CD4-positive, alpha-beta T cell treated with Interleukin-17A for 1 hour (primary cell): ENCODE results near the gene SYCN.

Experiments used
- DNase-seq: peaks from one replicate; pipeline ENCODE4 v3.0.0-alpha.2; 2020

Gene SYCN

DNA sequence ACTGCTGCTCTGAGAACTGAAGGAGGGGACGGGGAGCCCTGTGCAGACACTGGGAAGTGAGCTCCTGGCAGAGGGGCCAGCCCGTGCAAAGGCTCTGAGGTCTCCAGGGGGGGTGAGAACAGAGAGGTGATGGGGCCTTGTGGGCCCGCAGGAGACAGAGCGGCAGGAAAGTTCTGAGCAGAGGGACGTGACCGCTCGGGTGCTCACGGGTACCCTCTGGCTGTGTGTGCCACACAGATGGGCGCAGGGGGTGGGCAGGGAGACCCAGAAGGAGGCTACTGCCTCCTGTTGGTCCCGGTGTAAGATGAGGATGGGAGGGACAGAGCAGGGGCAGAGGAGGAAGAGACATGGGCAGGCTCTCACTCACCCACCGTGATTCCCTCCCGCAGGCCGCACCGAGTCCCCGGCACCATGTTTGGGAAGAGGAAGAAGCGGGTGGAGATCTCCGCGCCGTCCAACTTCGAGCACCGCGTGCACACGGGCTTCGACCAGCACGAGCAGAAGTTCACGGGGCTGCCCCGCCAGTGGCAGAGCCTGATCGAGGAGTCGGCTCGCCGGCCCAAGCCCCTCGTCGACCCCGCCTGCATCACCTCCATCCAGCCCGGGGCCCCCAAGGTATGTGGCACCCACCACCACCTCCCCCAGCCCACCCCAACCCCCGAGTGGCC is 34.8 kb downstream of the SYCN start:
- no peak for DNase-seq

DNA sequence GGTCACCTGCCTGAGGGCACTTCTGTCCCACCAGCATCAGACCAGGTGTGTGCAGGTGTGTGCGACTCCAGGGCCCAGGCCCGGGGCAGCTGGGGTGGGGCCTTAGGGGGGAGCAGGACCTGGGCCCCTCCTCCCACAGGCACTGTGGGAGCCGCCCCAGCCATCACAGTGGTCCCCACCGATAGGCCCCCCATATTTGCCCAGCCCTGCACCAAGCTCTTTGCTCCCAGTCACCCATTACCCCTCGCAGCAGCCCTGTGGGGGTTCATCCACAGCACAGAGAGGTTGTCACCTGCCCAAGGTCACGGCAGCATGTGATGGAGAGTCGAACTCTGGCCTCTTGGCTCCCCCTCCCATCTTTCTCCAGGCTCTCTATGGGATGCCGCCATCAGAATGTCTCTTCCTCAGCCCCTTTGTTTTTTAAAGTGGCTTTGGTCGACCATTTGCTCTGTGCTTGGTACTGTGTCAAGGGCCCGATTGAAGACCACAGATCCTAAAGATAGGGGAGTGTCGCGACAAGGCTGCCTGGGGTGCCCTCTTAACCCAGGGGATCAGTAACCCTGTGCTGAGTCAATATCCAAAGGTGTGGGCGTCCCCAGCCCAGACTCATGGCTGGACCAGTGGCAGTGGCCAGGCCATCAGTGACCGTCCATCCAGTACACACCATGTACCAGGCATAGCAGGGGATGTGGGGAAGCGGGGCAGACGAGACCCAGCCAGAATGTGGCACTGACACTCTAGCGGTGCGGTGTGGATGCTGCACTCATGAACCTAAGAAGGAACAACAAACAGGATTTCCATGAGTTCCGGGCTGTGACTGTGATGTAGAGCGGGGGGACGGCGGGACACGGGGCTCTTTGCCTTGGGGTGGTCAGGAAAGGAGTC is 35.6 kb downstream of the SYCN start:
- no peak for DNase-seq

DNA sequence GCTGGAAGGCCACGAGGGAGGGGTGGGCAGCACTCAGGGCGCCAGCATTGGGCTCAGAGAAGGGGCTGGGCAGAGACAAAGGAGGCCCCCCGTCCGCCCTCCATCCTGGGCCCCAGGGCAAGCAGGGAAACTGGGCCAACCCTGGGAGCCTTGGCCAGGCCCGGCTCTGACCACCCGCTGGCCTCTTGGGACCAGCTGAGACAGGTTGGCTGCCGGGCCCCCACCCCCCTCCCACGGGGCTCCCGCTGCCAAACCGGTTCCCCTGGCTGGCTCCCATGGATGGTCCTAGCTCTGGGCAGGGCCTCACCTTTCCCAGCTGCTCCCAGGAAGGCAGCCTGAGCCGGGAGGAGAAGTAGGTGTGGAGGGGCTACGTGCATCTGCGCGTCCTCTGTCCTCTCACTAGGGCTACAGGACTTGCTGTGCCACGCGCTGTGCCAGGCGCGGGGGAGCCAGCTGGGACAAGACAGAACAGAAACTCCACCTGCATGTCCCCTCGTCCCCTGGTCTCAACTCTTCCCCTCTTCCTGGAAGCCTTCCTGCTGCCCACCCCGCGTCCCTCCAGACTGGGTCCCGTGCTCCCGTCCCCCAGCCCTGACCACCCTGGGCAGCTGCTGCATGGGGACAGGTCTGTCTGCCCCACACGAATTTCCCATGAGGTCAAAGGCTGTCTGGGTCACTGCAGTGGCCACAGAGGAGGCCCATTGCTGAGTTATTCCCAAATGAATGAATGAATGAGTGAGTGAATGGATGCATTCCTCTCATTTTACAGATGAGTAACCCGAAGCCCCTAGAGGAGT is 36.4 kb downstream of the SYCN start:
- no peak for DNase-seq

DNA sequence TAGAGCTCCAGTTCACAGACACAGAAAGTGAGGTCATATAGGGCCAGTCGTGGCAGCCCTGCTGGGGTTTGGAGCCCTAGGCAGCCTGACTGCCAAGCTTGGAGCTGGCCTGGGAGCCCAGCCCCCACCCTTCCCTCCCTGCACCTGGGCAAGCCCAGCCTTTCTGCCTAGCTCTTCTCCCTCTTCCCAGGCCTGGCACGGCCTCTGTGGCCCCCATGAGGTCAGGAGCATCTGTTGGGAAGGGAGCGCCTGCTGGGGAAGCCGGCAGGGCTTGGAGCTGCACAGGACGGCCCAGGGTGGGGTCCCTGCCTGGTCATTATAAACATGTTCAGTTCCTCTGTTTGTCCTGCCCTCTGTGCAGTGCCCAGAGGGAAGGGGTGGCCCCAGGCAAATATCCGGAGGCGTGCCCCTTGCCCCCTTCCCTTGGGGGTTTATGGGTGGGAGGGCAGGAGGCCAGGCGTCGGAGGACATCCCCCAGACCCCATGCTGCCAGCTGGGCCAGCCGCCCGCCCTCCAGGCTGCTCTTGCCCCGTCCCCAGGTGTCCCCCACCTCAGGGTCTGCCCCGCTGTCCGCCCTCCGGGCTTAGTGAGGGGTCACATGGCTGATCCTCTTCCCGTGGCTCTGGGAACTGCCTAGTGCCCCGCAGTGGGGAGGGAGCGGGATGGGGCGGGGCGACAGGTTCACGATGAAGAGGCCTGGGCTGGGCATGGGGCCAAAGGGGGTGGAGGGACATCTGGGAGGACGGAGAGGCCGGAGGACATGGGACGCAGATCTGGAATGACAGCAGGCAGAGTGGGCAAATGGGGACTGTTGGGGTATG is 37.3 kb downstream of the SYCN start:
- DNase-seq: no peak

DNA sequence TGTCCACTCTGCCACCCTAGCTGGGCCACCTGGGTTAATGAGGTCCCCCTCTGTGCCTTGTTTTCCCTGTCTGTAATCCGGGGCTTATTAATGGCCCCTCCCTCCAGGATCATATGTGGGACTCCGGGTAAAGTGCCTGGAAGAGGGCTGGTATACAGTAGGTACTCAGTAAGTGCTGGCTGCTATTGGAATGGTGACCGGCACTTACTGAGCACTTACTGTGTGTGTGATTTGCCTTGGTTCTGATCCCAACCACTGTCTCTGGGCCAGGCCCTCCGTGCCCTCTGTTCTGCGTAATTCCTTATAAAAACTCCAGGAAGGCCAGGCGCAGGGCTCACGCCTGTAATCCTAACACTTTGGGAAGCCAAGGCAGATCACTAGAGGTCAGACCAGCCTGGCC is 38.2 kb downstream of the SYCN start:
- no peak for DNase-seq

DNA sequence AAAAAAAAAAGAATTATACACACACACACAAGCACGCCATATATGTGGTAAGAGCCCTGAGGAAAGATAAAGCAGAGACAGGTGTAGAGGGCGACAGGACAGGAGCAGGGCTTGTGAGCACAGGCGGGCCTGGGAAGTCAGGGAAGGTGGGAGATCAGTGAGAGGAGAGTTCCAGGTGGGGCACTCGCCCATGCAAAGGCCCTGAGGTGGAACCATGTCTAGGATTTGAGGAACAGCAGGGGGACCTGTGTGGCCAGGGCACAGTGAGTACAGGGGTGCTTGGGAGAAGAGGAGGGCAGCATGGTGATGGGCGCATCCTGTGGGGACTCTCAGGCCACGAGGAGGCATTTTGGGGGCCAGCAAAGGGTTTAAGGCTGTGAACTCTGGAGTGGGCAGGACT is 39.8 kb downstream of the SYCN start:
- DNase-seq: no peak

DNA sequence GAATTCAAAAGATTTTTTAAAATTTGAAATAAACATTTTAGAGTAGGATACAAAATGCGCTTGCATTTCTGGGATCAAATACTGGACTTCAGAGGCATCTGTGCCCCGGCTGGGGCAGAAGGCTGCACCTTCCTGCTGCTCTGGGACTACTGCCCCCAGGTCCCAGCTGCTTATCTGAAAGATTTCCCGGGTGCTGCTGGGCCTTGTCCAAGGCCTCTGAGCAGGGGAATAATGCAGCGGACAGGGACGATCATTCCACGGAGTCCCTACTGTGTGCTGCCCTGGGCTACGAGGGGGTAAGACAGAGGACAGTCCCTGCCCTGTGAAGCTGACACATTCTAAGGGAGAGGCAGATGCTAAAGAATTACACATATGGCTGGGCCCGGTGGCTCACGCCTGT is 40.4 kb downstream of the SYCN start:
- DNase-seq: no peak

DNA sequence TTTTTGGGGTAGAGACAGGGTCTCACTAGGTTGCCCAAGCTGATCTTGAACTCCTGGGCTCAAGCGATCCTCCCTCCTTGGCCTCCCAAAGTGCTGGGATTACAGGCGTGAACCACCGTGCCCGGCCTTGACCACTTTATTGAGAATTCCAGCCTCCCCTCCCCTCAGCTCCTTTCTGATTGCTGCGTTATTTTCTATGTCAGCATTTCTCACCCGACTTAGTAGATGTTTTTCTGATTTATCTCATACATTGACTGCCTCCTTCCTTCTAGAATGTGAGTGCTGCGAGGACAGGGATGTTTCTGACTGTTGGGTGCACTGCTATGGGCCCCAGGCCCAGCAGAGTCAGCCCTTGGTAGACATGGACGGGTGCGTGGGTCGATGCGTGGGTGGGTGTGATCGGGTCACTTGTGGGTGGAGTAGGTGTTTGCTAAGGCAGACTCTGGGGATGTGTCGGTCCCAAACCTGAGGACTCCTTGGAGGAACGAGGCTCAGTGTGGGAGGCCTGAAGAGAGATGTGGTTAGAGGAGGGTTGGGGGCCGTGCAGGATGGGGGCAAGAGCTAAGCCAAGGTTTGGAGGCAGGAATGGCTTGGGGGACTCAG is 41.5 kb downstream of the SYCN start:
- no peak for DNase-seq

DNA sequence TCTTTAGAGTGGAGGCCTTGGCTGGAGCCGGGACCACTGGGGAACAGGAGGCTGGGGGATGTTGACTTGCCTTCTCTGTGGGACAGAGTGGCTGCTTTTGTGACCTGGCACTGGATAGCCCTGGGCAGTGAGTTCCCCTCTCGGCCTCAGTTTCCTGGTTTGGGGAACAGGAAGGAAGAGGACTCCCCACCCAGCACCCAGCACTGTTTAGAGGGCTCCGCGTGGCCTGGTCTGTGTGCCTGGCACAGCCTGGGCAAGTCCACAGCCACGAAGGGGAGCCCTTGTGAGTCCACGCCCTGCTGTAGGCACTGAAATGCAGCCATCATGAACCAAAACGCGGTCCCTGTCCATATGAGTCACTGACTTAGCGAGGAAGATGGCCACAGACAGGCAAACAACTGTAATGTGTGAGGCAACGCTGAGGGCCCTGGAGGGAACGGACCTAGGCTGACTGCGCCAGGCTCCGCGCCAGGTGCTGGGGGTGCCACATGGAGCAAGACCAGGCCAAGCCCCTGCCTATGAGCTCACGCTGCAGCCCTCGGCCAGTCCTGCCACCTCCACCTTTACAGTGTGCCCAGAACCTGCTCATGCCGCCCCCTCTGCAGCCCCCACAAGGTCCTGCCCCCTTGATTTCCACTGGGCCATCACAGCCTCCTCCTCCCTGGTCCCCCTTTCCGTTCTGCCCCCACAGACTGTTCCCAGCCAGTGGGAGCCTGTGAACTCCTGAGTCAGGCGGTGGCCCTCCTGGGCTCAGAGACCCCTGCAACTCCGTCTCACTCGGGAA is 43.0 kb downstream of the SYCN start:
- no peak for DNase-seq

DNA sequence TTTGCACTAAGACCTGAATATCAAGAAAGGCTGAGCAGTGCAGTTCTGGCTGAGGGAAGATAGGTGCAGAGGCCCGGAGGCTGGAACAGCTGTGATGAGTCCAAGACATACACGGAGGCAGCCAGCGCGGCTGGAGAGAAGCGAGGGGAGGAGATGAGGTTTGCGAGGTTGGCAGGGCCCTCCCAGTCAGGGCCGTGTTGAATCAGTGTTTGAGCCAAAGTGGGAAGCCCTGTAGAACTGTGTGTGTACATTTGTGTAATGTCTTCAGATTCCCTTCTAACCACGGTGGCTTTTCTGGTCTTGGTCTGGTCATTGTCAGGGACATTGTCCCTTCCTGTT is 43.6 kb downstream of the SYCN start:
- no peak for DNase-seq

DNA sequence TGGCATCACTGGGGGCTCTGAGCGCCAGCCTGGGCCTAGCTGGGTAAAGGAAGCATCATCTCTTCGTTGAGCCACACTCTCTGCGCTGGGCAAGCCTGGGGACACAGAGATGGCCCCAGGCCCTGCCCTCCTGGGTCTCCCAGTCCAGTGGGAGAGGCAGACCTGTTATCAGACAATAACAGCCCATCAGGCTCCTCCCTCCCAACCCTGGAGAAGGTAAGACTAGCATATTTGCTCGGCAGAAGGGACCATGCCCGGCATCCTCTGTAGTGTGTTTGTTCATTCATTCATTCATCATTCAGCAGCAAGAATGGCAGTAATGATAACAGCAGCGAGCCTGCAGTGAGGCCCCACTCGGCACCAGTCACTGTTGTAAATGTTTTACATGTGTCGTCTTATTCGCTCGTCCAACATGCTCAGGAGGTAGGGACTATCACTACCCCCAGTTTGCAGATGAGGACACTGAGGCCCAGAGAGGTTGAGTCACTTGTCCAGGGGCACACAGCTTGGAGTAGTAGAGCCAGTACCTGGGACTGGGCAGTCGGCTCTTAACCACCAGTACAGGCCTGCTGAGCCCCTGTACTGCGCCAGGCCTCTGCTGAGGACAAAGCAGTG is 45.3 kb downstream of the SYCN start:
- DNase-seq: no peak

DNA sequence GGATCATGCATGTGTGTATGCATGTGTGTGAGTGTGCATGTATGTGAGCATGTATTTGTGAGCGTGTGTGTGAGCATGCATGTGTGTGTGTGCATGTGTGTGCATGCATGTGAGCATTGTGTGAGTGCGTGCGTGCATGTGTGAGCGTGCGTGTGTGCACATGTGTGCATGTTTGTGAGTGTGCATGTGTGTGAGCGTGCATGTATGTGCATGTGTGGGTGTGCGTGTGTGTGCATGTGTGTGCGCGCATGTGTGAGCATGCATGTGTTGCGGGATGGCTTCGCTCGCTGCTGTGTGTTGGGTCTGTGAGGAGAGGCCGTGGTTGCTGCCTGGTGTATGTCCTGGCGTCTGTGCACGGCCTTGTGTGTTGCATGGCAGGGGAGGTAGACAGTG is 46.1 kb downstream of the SYCN start:
- no peak for DNase-seq

DNA sequence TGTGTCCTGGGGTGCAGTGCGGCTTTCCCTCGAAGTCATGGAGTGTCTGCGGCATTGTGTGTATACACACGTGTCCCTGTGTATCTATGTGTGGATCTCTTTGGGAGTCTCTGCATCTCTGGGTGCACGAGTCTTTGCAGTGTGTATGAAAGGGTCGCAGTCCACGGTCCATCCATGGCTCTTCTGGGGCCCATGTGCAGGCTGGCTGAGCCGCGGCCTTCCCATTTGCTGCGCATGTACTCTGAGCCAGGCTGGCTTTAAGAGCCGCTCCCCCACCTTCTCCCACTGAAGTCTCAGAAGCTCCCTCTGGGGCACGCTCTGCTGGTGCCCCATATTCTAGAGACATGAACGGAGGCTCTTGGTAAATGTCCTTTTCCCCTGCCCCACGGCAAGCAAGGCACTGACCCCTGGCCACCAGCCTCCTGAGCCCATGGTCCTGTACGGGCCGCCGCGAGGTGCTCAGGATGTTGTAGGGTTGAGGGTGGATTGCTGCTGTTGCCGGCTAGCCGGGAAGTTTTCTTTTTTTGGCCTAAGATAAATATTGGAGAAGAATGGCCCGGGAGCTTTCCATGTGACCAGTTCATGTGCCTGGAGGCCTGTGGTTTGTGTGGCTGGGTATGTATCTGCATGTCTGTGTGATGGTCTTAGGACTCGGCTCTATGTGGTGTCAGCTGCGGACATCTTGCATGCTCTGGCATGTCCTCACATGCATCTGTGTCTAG is 46.6 kb downstream of the SYCN start:
- no peak for DNase-seq

DNA sequence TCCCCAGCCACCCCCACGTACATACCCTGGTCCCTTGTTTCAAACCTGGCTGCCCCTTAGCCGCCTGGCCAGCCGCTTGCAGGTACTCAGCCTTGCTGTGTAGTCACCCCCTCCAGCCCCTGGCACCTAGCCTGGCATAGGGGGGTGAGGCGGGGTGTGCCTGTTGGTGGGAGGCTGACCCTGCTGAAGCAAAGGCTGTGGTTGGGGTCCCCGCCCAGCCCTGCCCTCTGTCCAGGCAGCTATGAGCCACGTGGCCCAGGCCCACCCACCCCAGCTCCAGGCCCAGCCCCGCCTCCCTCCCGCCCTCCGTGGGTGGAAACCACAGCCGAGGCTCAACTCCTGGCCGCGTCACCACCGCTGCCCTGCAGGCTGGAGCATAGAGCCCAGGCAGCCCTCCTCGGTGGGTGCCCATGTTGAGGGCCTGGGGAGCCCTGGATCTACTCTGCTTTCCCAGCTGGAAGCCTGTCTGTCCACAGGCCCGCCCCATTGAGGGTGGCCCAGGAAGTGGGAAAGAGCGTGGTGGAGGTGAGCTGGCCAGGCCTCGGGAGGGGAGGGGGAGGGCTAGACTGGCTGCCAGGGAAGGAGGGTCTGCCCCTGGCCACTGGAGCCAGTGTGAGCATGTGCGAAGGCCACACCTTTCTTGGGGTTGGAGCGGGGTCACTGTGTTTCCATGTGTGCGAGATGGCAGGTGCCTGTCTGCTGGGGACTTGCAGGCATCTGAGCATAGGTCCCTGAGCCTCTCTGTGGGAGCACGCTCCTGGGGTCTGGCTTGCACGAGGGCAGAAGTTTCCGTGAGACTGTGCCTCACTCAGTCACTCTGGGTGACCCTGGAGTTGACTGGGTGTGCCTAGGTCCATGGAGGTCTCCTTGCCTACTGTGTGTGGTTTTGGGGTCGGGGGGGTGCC is 47.5 kb downstream of the SYCN start:
- no peak for DNase-seq

DNA sequence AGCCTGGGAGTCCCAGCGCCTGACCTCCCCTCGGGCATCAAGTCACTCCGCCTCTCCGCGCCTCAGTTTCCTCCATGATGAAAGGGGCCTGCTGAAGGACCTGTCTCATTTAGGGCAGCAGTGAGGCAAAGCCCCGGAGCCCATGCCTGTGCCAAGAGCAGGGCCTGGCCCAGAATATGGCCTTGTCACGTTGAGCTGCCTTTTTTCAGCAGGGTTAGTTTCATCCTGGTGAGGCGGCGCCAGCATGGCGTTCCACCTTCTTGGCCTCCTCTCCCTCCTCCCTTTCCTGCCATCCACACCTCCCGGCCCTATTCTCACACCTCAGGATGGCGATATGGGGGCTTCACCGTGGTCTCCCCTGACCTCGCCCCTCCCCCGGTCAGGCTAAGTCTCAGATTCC is 48.3 kb downstream of the SYCN start:
- no peak for DNase-seq

DNA sequence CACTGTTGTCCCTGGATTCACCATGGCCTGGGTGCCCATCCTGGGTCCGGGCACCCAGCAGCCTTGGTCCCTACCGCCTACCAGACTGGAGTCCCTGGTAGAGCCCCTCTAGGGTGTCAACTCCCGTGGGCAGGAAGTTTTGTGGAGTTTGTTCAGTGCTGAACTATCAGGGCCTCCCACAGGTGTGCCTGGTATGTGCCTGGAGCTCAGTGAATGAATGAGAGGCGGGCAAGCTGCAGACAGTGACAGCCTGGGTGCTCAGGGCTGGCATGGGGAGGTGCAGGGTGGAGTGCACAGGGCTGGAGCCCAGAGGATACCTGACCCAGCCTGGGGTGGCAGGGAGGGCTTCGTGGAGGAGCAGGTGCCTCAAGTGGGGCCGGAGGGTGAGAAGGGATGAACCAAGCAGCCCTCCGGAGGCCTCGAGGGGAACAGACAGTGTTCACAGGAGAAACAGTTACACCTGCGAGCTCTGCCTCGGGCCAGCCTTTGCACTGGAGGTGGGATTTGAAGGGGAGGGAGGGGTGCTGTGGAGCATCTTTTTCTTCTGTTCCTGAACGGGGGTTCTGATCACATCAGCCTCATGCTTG is 48.9 kb downstream of the SYCN start:
- no peak for DNase-seq

DNA sequence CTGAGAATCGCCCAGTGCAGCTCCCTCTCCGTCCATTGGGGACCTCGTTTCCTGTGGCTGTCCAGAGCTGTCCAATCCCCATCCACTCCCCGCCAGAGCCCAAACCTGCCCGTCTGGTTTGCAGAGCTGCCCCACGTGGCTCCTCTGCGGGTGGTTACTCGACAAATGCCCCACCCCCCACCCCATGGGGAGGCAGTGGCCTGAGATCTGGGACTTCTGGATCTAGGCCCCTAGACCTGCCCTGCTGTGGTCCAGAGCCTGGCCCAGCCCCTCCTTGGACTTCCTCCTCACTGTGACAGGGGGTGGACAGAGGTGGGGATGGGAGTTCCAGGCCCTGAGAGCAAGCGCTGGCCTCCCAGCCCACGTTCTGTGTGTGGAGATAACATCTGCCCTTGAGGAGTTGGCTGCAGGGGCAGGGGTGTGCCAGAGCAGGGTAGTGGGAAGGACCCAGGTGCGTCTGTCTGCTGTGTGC is 49.4 kb downstream of the SYCN start:
- DNase-seq: no peak

DNA sequence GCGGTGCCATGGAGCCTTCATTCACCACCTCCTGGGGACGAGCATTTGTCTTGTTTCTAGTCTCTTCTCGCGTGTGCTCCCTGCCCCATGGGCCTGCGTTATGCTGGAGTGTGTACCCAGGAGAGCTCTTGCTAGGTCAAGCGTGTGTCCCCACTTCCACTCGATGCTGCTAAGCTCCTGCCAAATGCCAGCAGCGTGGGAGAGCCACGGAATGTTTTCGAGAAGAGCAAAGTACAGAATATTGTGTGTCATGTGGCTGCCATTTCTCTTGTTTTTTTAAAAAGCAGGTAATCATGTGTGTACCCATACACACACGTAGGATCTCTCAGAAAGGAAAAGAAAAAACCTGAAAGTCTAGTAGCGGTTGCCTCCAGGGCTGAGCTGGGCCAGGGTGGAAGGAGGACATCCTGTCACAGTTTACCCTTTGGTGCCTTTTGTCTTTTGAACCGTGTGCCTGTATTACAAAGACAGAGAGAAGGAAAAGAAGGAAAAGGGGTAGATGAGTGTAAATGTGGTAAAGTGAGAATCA is 49.9 kb downstream of the SYCN start:
- no peak for DNase-seq
